Ishikawa (cell line): ENCODE measurements around the gene CARD9.

ENCODE experiments used
- CEBPB ChIP-seq: IDR thresholded peaks from 2 replicates; pipeline ENCODE4 v1.6.1; 2012
- CREB1 ChIP-seq: IDR thresholded peaks from 2 replicates; pipeline ENCODE4 v1.6.1; 2012; ENCODE audit warnings: low read depth
- EGR1 ChIP-seq: IDR thresholded peaks from 2 replicates; pipeline ENCODE4 v1.6.1; 2012
- EP300 ChIP-seq: IDR thresholded peaks from 2 replicates; pipeline ENCODE4 v1.6.1; 2012; ENCODE audit warnings: borderline replicate concordance
- FOXM1 ChIP-seq: IDR thresholded peaks from 2 replicates; pipeline ENCODE4 v1.6.1; 2012; ENCODE audit warnings: low read depth, borderline replicate concordance
- MAX ChIP-seq: IDR thresholded peaks from 2 replicates; pipeline ENCODE4 v1.6.1; 2012
- NFIC ChIP-seq: IDR thresholded peaks from 2 replicates; pipeline ENCODE4 v1.6.1; 2012
- RAD21 ChIP-seq: IDR thresholded peaks from 2 replicates; pipeline ENCODE4 v1.6.1; 2012; ENCODE audit warnings: low read depth
- REST ChIP-seq: IDR thresholded peaks from 2 replicates; pipeline ENCODE4 v1.6.1; 2012; ENCODE audit warnings: low read depth, mild to moderate bottlenecking
- TAF1 ChIP-seq: IDR thresholded peaks from 2 replicates; pipeline ENCODE4 v1.6.1; 2012; ENCODE audit warnings: low read depth, mild to moderate bottlenecking
- TCF12 ChIP-seq: IDR thresholded peaks from 2 replicates; pipeline ENCODE4 v1.6.1; 2012; ENCODE audit warnings: low read depth
- TEAD4 ChIP-seq: IDR thresholded peaks from 2 replicates; pipeline ENCODE4 v1.6.1; 2012
- USF1 ChIP-seq: IDR thresholded peaks from 2 replicates; pipeline ENCODE4 v1.6.1; 2012
- YY1 ChIP-seq: IDR thresholded peaks from 2 replicates; pipeline ENCODE4 v1.6.1; 2012; ENCODE audit warnings: low read depth
- ZBTB7A ChIP-seq: IDR thresholded peaks from 2 replicates; pipeline ENCODE4 v1.6.1; 2012; ENCODE audit warnings: low read depth

CARD9 gene

GRCh38 chr9:136373300-136374182 is at the start of gene CARD9:
CARD9 (minus strand) TSS chr9:136373669; CDS start chr9:136372078, 1,591 bp downstream.
- no peak for TF ChIP-seq RAD21
- TF ChIP-seq TEAD4 = no peak
- no peak for TF ChIP-seq CREB1
- TF ChIP-seq USF1 = no peak
- no peak for TF ChIP-seq FOXM1
- no peak; the same call in 1 of the 2 replicates for TF ChIP-seq ZBTB7A
- no peak for TF ChIP-seq CEBPB
- no peak for TF ChIP-seq MAX
- TF ChIP-seq YY1 = no peak
- no peak for TF ChIP-seq NFIC
- no peak for TF ChIP-seq EGR1
- no peak for TF ChIP-seq TAF1
- no peak for TF ChIP-seq EP300
- no peak for TF ChIP-seq TCF12
- no peak for TF ChIP-seq REST

GRCh38 chr9:136422876-136423275 is 49.4 kb upstream of the CARD9 start:
- TF ChIP-seq TEAD4 (no peak), USF1 (no peak), CEBPB (no peak), NFIC (no peak), TAF1 (no peak)

GRCh38 chr9:136421791-136422190 is 48.3 kb upstream of the CARD9 start:
- TF ChIP-seq EGR1 (no peak), CEBPB (no peak), TEAD4 (no peak), RAD21 (no peak), FOXM1 (no peak), USF1 (no peak), TAF1 (no peak), MAX (no peak), YY1 (no peak), CREB1 (no peak), EP300 (no peak), REST (no peak), ZBTB7A (no peak), NFIC (no peak), TCF12 (no peak)

- TF ChIP-seq RAD21 (no peak), TAF1 (no peak)
These were observed 45.6 kb upstream of the CARD9 start for GRCh38 chr9:136419092-136419420.

GRCh38 chr9:136418182-136419091 is 45.0 kb upstream of the CARD9 start:
- TF ChIP-seq USF1 (no peak), MAX (no peak), REST (no peak), RAD21 (no peak), FOXM1 (no peak), EGR1 (no peak), TEAD4 (no peak), NFIC (no peak), TCF12 (no peak), TAF1 (no peak), EP300 (no peak), ZBTB7A (no peak), CEBPB (no peak), CREB1 (no peak), YY1 (no peak)
